HG03520 (cell line): ENCODE data around the gene STARD7.
A peak's percentile ranks its signal among the peaks of the same experiment; 100 is the strongest.
"Not testable (repeated sequence)": the region's sequence is repeated elsewhere in the genome, so short reads cannot be mapped to it uniquely, and the experiment has no call there.

Experiments
- ATAC-seq: cut with Tn5 transposase; IDR thresholded peaks from one replicate; pipeline ENCODE4 v1.9.1; 2021; ENCODE audit warnings: mild to moderate bottlenecking, moderate library complexity; ENCODE audit not compliant: unreplicated experiment

Gene STARD7

GRCh38 chr2:96236882-96237281 lies 28.3 kb upstream of the STARD7 start:
- ATAC-seq = no peak

DNA sequence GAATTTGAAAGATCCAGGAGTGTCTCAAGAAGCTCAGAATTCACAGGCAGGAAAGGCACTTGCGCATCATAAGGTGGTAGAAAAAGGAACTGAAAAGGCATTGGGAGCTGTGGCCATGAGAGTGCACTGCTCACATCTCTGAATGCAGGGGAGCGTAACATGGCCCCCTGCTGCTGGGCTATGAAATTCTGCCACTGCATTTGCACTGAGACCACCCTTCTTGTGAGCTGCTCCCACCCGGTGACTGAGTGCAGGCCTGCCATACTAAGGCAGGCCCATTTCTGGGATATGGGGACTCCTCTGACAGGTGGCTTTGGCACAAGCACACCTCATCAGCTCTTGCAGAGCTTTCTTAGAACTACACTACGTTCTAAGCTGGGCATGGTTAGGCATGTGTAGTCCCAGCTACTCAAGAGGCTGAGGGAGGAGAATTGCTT lies 25.3 kb upstream of the STARD7 start:
- ATAC-seq = peak; percentile 82

DNA sequence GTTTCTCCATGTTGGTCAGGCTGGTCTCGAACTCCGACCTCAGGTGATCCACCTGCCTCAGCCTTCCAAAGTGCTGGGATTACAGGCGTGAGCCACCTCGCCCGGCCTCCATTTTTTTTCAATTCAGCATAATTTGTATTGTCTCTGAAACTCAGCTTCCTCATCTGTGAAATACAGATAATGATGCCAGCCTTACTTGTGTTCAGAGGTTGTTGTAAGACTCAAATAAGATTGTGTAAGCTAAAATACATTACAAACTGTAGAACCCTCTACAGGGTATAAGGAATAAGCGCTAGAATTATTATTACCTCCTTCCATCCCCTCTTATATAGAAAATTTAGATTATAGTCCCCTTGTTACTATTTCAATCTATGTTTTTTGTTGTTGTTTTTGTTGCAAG lies 24.8 kb upstream of the STARD7 start:
- no peak for ATAC-seq

DNA sequence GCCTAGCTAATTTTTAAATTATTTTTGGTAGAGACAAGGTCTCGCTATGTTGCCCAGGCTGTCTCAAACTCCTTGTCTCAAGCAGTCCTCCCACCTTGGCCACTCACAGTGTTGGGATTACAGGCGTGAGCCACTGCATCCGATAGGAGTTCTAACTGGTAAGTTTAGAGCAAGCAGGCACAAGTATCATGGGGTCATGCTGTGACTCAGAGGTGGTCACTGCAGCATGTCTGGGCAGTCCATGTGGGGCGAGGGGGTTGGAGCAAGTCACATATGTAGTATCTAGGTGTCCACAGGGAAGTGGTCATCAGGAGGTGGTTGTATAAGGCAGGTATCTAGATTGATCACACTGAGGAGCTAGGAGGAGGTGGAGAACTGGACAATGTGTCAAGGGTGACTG lies 22.7 kb upstream of the STARD7 start:
- no peak for ATAC-seq

- ATAC-seq = peak; percentile 81
These were observed 16.4 kb upstream of the STARD7 start for GRCh38 chr2:96225016-96225533.

DNA sequence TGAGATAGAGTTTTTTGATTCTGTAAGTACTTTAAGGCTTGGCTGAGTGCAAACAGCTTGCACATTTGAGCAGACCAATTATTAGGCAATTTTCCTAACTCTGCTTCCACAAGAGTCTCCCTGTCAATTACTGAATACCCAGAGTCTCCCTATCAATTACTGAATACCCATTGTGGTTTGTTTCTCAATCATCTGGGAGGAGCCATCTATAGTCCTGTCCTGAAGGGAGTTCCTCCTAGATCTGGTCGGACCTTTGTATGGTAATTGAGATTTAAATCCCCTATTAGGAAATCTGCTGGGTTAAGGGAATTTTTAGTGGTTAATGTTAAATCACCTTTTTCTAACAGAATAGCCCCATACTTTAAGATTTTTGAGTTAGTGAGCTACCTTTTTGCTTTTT lies 12.5 kb upstream of the STARD7 start:
- not testable (repeated sequence) for ATAC-seq

- ATAC-seq = not testable (repeated sequence)
These were observed 11.3 kb upstream of the STARD7 start for GRCh38 chr2:96219959-96220358.

- ATAC-seq = no peak
These were observed 10.0 kb upstream of the STARD7 start for GRCh38 chr2:96218508-96219131.

DNA sequence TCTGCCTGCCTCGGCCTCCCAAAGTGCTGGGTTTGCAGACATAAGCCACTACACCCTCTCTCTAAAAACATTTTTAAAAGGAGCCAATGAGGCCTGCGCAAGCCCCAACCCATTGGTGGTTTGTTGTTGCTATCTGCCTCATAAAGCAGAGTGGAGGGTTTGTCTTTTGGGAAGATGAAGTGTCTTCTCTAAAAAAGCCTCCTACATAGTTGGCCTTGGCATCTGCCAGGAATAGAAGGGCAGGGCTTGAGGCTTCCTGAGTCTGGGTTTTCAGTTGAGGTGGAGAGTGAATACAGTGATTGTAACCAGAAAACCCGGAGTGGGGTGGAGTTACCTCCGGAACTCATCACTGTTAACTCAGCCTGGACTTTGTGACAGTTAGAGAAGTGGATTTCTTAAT lies 5.9 kb upstream of the STARD7 start:
- no peak for ATAC-seq

DNA sequence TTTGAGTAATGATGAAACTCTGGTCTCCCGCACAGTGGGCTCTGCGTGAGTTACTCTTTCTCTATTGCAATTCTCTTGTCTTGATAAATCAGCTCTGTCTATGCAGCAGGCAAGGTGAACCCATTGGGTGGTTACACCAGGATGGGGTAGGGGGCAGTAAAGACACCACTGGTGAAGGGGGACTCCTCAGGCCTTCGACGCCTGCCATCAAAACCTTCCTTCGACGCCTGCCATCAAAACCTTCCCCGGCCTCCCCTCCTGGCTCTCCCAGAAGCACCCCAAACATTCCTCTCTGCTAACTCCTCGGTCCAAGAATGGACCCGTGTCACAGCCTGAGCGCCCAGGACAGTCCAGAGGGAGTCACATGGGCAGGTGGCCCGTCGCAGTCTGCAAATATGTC lies 4.8 kb upstream of the STARD7 start:
- no peak for ATAC-seq

GRCh38 chr2:96212339-96212738 lies 3.7 kb upstream of the STARD7 start:
- no peak for ATAC-seq

- ATAC-seq = no peak
These were observed 1.1 kb upstream of the STARD7 start for GRCh38 chr2:96209729-96210085.

GRCh38 chr2:96209011-96209728 lies 543 bp upstream of the STARD7 start:
- no peak for ATAC-seq

DNA sequence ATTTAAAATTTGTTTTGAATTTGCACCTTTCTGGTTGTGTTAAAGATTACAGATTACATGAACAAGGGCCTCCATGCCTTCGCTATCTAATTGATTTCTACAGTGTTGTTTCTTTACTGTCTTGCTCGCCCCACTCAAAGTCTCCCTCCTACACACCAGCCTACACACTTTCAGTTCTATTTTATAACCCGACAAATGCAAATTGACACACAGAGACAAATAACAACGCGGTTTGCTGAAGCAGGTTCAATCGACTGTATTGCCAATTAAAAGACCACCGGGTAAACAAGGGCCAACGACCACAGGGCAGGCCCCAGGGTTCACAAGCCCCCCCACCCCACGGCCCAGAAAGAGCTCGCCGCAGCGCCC lies 869 bp downstream of the STARD7 start:
- peak; percentile 8 for ATAC-seq

GRCh38 chr2:96207073-96207773 lies 1.4 kb downstream of the STARD7 start:
- ATAC-seq = no peak

DNA sequence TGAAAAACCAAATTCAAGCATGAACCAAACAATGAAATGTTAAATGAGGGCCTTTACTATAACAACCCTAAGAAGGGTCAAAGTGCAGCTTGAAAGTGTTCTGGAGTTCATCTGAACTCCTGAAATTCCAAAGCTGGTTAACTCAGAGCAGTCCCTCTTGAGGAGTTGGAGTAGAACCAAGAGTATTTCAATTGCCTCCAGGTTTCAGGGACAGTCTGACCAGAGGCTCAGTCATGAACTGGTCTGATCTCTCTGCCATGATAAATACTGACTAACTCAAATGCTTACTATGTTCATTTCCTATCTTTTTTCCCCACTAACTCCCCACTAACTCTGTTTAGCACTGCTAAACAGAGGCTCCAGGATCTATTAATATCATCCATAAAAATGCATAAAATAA lies 2.7 kb downstream of the STARD7 start:
- ATAC-seq = no peak

DNA sequence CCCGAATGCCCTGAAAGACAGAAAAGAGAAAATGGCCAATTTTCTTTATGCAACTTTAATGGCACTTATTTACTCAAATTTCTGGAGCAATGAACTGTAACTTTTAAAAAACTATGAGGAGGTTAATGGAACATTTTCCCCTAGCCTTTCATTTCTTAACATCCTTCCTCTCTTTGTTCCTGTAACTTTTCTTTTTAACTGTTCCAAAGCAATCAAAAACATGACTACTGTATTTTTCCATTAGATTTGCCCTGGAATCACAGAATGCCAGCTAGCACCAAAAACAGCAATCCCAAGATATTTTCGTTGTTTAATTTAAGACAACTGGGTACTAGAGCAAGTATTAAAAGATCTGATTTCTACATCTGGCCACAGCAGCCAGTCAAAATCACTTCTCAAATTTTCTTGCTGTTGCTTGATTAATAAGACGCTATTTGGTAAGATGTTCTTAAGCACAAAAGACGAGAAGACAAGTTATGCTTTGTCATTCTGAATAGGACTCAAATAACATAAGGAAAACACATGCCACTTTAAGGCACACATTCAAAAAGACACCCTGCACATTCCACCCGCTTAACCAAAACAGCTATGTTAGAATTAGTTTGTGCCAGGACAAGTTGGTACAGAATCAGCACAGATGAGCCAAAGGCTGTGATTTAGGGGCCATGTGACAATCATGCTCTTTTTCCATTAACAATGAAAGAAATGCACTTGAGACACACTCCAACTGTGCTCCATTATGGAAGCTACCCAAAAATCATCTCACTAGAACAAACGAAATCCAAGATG lies 3.6 kb downstream of the STARD7 start:
- no peak for ATAC-seq

- no peak for ATAC-seq
These were observed 5.2 kb downstream of the STARD7 start for GRCh38 chr2:96203130-96204028.

- ATAC-seq = no peak
These were observed 6.3 kb downstream of the STARD7 start for GRCh38 chr2:96202152-96202854.

GRCh38 chr2:96201338-96201737 lies 7.3 kb downstream of the STARD7 start:
- no peak for ATAC-seq
